Ishikawa (cell line): ENCODE results near the gene ARHGAP22.

Experiments
- CEBPB ChIP-seq: IDR thresholded peaks from 2 replicates; pipeline ENCODE4 v1.6.1; 2012
- CREB1 ChIP-seq: IDR thresholded peaks from 2 replicates; pipeline ENCODE4 v1.6.1; 2012; ENCODE audit warnings: low read depth
- EGR1 ChIP-seq: IDR thresholded peaks from 2 replicates; pipeline ENCODE4 v1.6.1; 2012
- EP300 ChIP-seq: IDR thresholded peaks from 2 replicates; pipeline ENCODE4 v1.6.1; 2012; ENCODE audit warnings: borderline replicate concordance
- FOXM1 ChIP-seq: IDR thresholded peaks from 2 replicates; pipeline ENCODE4 v1.6.1; 2012; ENCODE audit warnings: low read depth, borderline replicate concordance
- MAX ChIP-seq: IDR thresholded peaks from 2 replicates; pipeline ENCODE4 v1.6.1; 2012
- NFIC ChIP-seq: IDR thresholded peaks from 2 replicates; pipeline ENCODE4 v1.6.1; 2012
- RAD21 ChIP-seq: IDR thresholded peaks from 2 replicates; pipeline ENCODE4 v1.6.1; 2012; ENCODE audit warnings: low read depth
- REST ChIP-seq: IDR thresholded peaks from 2 replicates; pipeline ENCODE4 v1.6.1; 2012; ENCODE audit warnings: low read depth, mild to moderate bottlenecking
- TAF1 ChIP-seq: IDR thresholded peaks from 2 replicates; pipeline ENCODE4 v1.6.1; 2012; ENCODE audit warnings: low read depth, mild to moderate bottlenecking
- TCF12 ChIP-seq: IDR thresholded peaks from 2 replicates; pipeline ENCODE4 v1.6.1; 2012; ENCODE audit warnings: low read depth
- TEAD4 ChIP-seq: IDR thresholded peaks from 2 replicates; pipeline ENCODE4 v1.6.1; 2012
- USF1 ChIP-seq: IDR thresholded peaks from 2 replicates; pipeline ENCODE4 v1.6.1; 2012
- YY1 ChIP-seq: IDR thresholded peaks from 2 replicates; pipeline ENCODE4 v1.6.1; 2012; ENCODE audit warnings: low read depth
- ZBTB7A ChIP-seq: IDR thresholded peaks from 2 replicates; pipeline ENCODE4 v1.6.1; 2012; ENCODE audit warnings: low read depth

ARHGAP22 gene

GRCh38 chr10:48400129-48400849 is 204.6 kb downstream of the ARHGAP22 start:
- TF ChIP-seq CREB1, result no peak
- TF ChIP-seq TCF12, result no peak
- no peak for TF ChIP-seq NFIC
- TF ChIP-seq REST, result no peak
- TF ChIP-seq EGR1, result no peak
- no peak for TF ChIP-seq ZBTB7A
- no peak for TF ChIP-seq FOXM1
- no peak for TF ChIP-seq YY1
- no peak for TF ChIP-seq TAF1
- TF ChIP-seq TEAD4, result no peak

- TF ChIP-seq CREB1 (no peak), ZBTB7A (no peak), TEAD4 (no peak), NFIC (no peak), CEBPB (no peak), MAX (no peak), TCF12 (no peak), TAF1 (no peak), REST (no peak), EP300 (no peak), YY1 (no peak), EGR1 (no peak), FOXM1 (no peak), RAD21 (no peak), USF1 (no peak)
These were observed 205.3 kb downstream of the ARHGAP22 start for GRCh38 chr10:48399551-48399950.

- TF ChIP-seq CEBPB (no peak), YY1 (no peak), USF1 (no peak), TEAD4 (no peak), EGR1 (no peak), REST (no peak), FOXM1 (no peak), TCF12 (no peak), MAX (no peak), NFIC (no peak), RAD21 (no peak), CREB1 (no peak), TAF1 (no peak), ZBTB7A (no peak)
These were observed 205.8 kb downstream of the ARHGAP22 start for GRCh38 chr10:48399056-48399541.

GRCh38 chr10:48398261-48398660 is 206.6 kb downstream of the ARHGAP22 start:
- TF ChIP-seq TEAD4 (0 out of 2 replicates have a peak, but pooled peaks have one; percentile 23), REST (no peak), TAF1 (no peak), RAD21 (no peak), NFIC (no peak)
